Aorta (tissue), 5 donors: ENCODE measurements around the gene NPAS3. TPM values are rescaled to one million over a fixed set of nuclear protein-coding genes. Genes with fewer than 3 reads are reported as not detected.

Source experiments
- ATAC-seq: fragments of 200-7000 bp; cut with Tn5 transposase; one replicate; pipeline ENCODE4 v1.9.1; 2022; ENCODE audit warnings: moderate library complexity; ENCODE audit not compliant: low FRiP score
- DNase-seq, 2 donors: peaks; one replicate each; pipeline ENCODE4 v3.0.0-alpha.2; 2020
- H3K27ac ChIP-seq, 2 donors: one replicate each; pipeline ENCODE4 v1.5.1; 2013; ENCODE audit warnings: low read length in 2 of 2, mild to moderate bottlenecking in 2 of 2, moderate library complexity in 2 of 2, control low read depth in 1 of 2, inconsistent platforms in 1 of 2, low read depth in 1 of 2
- H3K27me3 ChIP-seq, 2 donors: one replicate each; pipeline ENCODE4 v1.6.1; 2013; ENCODE audit warnings: control low read depth in 1 of 2, low read length in 1 of 2, mild to moderate bottlenecking in 1 of 2, moderate library complexity in 1 of 2; ENCODE audit not compliant: insufficient read depth in 2 of 2, control insufficient read depth in 1 of 2
- H3K36me3 ChIP-seq, 2 donors: one replicate each; pipeline ENCODE4 v1.6.1; 2013; ENCODE audit warnings: control low read depth in 1 of 2, low read length in 1 of 2, mild to moderate bottlenecking in 1 of 2; ENCODE audit not compliant: insufficient read depth in 2 of 2, control insufficient read depth in 1 of 2
- H3K4me1 ChIP-seq, 2 donors: one replicate each; pipeline ENCODE4 v1.6.1; 2013; ENCODE audit warnings: low read length in 2 of 2, control low read depth in 1 of 2, mild to moderate bottlenecking in 1 of 2, moderate library complexity in 1 of 2; ENCODE audit not compliant: insufficient read depth in 2 of 2, control insufficient read depth in 1 of 2
- H3K4me3 ChIP-seq, 2 donors: one replicate each; pipeline ENCODE4 v1.5.1; 2013; ENCODE audit warnings: low read length in 2 of 2, control low read depth in 1 of 2, mild to moderate bottlenecking in 1 of 2
- H3K9me3 ChIP-seq: one replicate; pipeline ENCODE4 v1.6.1; 2013; ENCODE audit warnings: mild to moderate bottlenecking, low read length; ENCODE audit not compliant: control insufficient read depth
- WGBS, 2 donors: extraction: QIAGEN DNeasy Blood & Tissue Kit; methylation state at CpG; one replicate each; pipeline ENCODE4 v1.1.7; 2013; 5-methylcytosine and 5-hydroxymethylcytosine counted together
- intact Hi-C, 2 donors: fragments of 100-400 bp; cut with DNase I; formaldehyde crosslinking; loops; one replicate each; pipeline versions ENCODE4 v1.14.2 to v1.15.0; 2022
- polyA plus RNA-seq, 2 donors: library from polyadenylated mRNA; stranded (reverse); fragments of 200-250 nt; gene quantifications; one replicate each; pipeline ENCODE4 v1.2.3, GENCODE V29; 2013
- total RNA-seq, 2 donors: library from RNA; stranded (reverse); fragmentation: NEBNext Ultra II Directional; extraction: Animal tissue kit (Norgen Biotek cat#: 25700); gene quantifications; one replicate each; pipeline ENCODE4 v1.2.1, GENCODE V29; 2021
- donor health status: healthy with polysubstance abuse.
- donor health status: Bipolar disorder and iron deficiency.
- donor health status: DM: no; HTN: no; CAD: no.
- donor health status: DM: no; HTN: no; CAD: no.
- donor health status: DM: yes; HTN: yes; CAD: no.

Gene NPAS3
- total and polyA plus RNA-seq, 4 donors, result 0.13 to 4.3 (median 0.50) TPM

- WGBS, 2 donors, result 50 to 55% methylated on average over 3 of the region's 3 CpGs
- H3K4me3 ChIP-seq, result no peak overlapping the region
- intact Hi-C loops, result no loop called here
- no peak for ATAC-seq
- H3K4me1 ChIP-seq, result no peaks in the 10 kb centered on the region
- H3K9me3 ChIP-seq, result no peaks in the 10 kb centered on the region
- H3K27me3 ChIP-seq, result no peaks in the 10 kb centered on the region
- no peak for DNase-seq
- no peak overlapping the region for H3K27ac ChIP-seq
- H3K36me3 ChIP-seq, result no peaks in the 10 kb centered on the region
Measured at GRCh38 chr14:33657476-33657875, 718.8 kb downstream of the NPAS3 start.

DNA sequence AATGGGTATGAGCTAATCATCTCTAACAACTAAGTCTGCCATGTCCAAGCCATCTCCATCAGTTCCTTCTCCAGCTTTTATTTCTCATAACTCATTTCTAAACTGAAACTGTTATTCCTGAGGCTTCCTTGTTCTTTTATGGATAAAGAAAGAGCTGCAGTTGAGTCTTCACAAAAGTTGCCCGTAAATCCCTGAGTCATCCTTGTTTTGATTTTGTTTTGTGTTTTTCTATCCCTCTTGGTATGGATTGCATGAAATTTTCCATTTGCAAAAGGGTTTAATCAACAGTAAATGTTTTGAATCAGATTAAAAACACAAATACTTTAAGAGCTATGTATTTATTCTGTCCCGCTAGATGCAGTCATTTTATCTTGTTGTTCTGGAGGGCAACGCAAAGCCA lies 721.6 kb downstream of the NPAS3 start:
- 71% methylated on average over 3 of the region's 3 CpGs for WGBS, 2 donors
- intact Hi-C loops, result no loop called here
- no peak overlapping the region for H3K27ac ChIP-seq
- H3K36me3 ChIP-seq, result no peaks in the 10 kb centered on the region
- H3K4me3 ChIP-seq, result no peak overlapping the region
- H3K9me3 ChIP-seq, result peaks cover 1% of the 10 kb centered on the region
- DNase-seq (no peak), ATAC-seq (no peak)
- no peaks in the 10 kb centered on the region for H3K4me1 ChIP-seq
- H3K27me3 ChIP-seq, result no peaks in the 10 kb centered on the region

DNA sequence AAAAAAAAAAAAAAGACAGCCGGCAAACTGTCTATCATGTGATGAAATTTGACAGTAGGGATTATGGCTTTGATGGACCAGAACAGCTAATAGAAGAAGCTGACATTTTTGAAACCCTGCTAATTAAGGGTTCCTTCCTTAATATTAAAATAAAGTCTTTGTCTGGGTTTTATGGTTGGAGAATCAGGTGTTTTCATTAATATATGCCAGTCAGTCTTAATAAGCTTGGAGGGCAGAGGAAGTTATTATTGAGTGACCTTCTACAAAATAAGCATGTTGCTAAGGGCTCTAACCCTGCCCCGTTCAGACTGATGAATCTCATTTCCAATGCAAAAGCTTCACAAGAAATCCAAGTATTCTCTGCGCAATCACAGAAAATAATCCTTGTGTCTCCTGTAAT lies 722.4 kb downstream of the NPAS3 start:
- no peak for DNase-seq
- Histone ChIP-seq H3K4me1 (no peaks in the 10 kb centered on the region), H3K36me3 (no peaks in the 10 kb centered on the region), H3K4me3 (no peak overlapping the region), H3K9me3 (peaks cover 1% of the 10 kb centered on the region), H3K27ac (no peak overlapping the region), H3K27me3 (no peaks in the 10 kb centered on the region)
- ATAC-seq, result no peak
- WGBS, 2 donors, result 81 to 84% methylated on average over 3 of the region's 3 CpGs
- intact Hi-C loops, result no loop called here

- no peaks in the 10 kb centered on the region for H3K27me3 ChIP-seq
- H3K4me1 ChIP-seq, result no peaks in the 10 kb centered on the region
- no peak for ATAC-seq
- H3K27ac ChIP-seq, result no peak overlapping the region
- no peaks in the 10 kb centered on the region for H3K36me3 ChIP-seq
- WGBS, 2 donors, result 78 to 89% methylated on average over 4 of the region's 4 CpGs
- intact Hi-C loops, result no loop called here
- peaks cover 1% of the 10 kb centered on the region for H3K9me3 ChIP-seq
- DNase-seq, result no peak
- H3K4me3 ChIP-seq, result no peak overlapping the region
Measured at GRCh38 chr14:33668066-33668465, 729.4 kb downstream of the NPAS3 start.

DNA sequence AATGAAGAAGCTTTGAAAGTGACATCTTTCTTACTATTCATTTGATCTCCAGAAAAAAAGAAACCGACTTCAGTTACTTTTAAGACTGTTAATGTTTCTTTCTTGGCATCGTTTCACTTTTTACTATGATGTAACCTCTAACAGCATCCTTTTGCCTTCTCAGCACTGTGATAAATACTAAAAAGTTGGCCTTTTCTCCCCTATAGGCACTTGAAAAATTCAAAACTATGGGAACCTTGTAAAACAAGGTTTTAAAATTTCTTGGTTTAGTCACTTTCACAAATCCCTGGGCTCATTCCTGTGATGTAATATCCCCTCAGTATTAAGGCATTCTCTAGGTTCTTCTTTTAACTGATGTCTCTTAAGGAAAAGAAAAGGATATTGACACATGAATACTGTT lies 730.4 kb downstream of the NPAS3 start:
- DNase-seq (no peak), ATAC-seq (no peak)
- no peaks in the 10 kb centered on the region for H3K4me1 ChIP-seq
- no peak overlapping the region for H3K27ac ChIP-seq
- WGBS, 2 donors, result 72 to 75% methylated on average over 2 of the region's 2 CpGs
- no peaks in the 10 kb centered on the region for H3K36me3 ChIP-seq
- no peak overlapping the region for H3K4me3 ChIP-seq
- intact Hi-C loops, result no loop called here
- H3K9me3 ChIP-seq, result no peaks in the 10 kb centered on the region
- peaks cover 0 to 1% of the 10 kb centered on the region in 2 donors for H3K27me3 ChIP-seq

- no peak overlapping the region for H3K4me3 ChIP-seq
- intact Hi-C loops, result no loop called here
- no peak overlapping the region for H3K27ac ChIP-seq
- H3K4me1 ChIP-seq, result no peaks in the 10 kb centered on the region
- DNase-seq (no peak), ATAC-seq (no peak)
- H3K36me3 ChIP-seq, result no peaks in the 10 kb centered on the region
- WGBS, 2 donors, result 92 to 94% methylated on average over 5 of the region's 5 CpGs
- H3K27me3 ChIP-seq, result peaks cover 0 to 1% of the 10 kb centered on the region in 2 donors
- no peaks in the 10 kb centered on the region for H3K9me3 ChIP-seq
Measured at GRCh38 chr14:33670235-33670634, 731.6 kb downstream of the NPAS3 start.

DNA sequence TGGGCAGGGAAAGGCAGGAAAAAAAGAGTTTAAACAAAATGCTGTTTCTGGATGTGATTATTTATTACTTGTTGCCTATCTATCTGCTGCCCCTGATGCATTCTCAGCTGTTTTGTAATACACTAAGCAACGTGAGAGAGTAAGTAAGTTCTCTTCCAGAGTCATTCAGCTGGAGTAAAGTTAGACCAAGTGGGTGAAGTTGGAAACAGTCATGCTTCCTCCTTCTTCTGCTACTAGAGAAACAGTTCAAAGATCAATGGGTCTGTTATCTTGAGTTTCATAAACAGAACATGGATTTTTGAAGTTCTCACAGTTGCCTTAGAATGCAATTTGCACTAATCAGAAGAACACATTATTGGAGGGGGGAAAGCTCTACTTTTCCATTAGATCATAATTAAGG lies 732.9 kb downstream of the NPAS3 start:
- H3K36me3 ChIP-seq, result no peaks in the 10 kb centered on the region
- H3K4me3 ChIP-seq, result no peak overlapping the region
- no peak overlapping the region for H3K27ac ChIP-seq
- WGBS, 2 donors, result 72 to 75% methylated on average over 1 of the region's 1 CpG
- H3K27me3 ChIP-seq, result peaks cover 0 to 1% of the 10 kb centered on the region in 2 donors
- H3K4me1 ChIP-seq, result no peaks in the 10 kb centered on the region
- ATAC-seq (no peak), DNase-seq (no peak)
- no peaks in the 10 kb centered on the region for H3K9me3 ChIP-seq
- intact Hi-C loops, result no loop called here

GRCh38 chr14:33674927-33675326 lies 736.2 kb downstream of the NPAS3 start:
- WGBS, 2 donors, result 90 to 91% methylated on average over 5 of the region's 5 CpGs
- ATAC-seq, result no peak
- Histone ChIP-seq H3K27ac (no peak overlapping the region), H3K36me3 (no peaks in the 10 kb centered on the region), H3K27me3 (peaks cover 0 to 1% of the 10 kb centered on the region in 2 donors), H3K4me3 (no peak overlapping the region), H3K4me1 (no peaks in the 10 kb centered on the region), H3K9me3 (no peaks in the 10 kb centered on the region)
- intact Hi-C loops, result no loop called here
- DNase-seq, result no peak

- DNase-seq, result no peak
- no peaks in the 10 kb centered on the region for H3K4me1 ChIP-seq
- no peak for ATAC-seq
- no peaks in the 10 kb centered on the region for H3K9me3 ChIP-seq
- intact Hi-C loops, result no loop called here
- WGBS, 2 donors, result 69 to 73% methylated on average over 5 of the region's 5 CpGs
- no peak overlapping the region for H3K4me3 ChIP-seq
- peaks cover 0 to 1% of the 10 kb centered on the region in 2 donors for H3K27me3 ChIP-seq
- H3K36me3 ChIP-seq, result no peaks in the 10 kb centered on the region
- no peak overlapping the region for H3K27ac ChIP-seq
Measured at GRCh38 chr14:33675415-33676130, 736.9 kb downstream of the NPAS3 start.
